HCT116 (cell line): ENCODE measurements around the gene THPO. TPM values are rescaled to one million over a fixed set of nuclear protein-coding genes. Genes with fewer than 3 reads are reported as not detected.

Experiments used
- ATAC-seq: fragments of 200-7000 bp; cut with Tn5 transposase; 2 replicates; pipeline ENCODE4 v1.9.1; 2020; ENCODE audit warnings: mild to moderate bottlenecking, moderate library complexity
- BruUV-seq: library from RNA; stranded (reverse); fragments of 400-500 nt; replicated peaks from 2 replicates; lab custom pipeline; 2021; lab: Mats Ljungman, UMichigan
- CTCF ChIA-PET: fragments of 300-600 bp; sonication (Branson Sonifier 250); formaldehyde crosslinking; loops from one replicate; lab custom pipeline; 2021; ENCODE audit warnings: antibody characterized with exemption; lab: Charles Lee
- POLR2A ChIA-PET: fragments of 300-600, 350-600 bp; sonication (Branson Sonifier 250); formaldehyde crosslinking; loops from one replicate; lab custom pipeline; 2021; ENCODE audit warnings: antibody characterized with exemption; lab: Charles Lee
- RAD21 ChIA-PET, 2 experiments: fragments of 300-600 bp; sonication (Branson Sonifier 250); formaldehyde crosslinking; loops; one replicate each; lab custom pipeline; 2023; ENCODE audit warnings: low total read pairs in 2 of 2; ENCODE audit not compliant: uncharacterized antibody in 2 of 2, unreplicated experiment in 2 of 2, low non-redundant PET in 1 of 2; lab: Charles Lee
- DNase-seq: peaks from one replicate; pipeline ENCODE4 v3.0.0-alpha.2; 2010; ENCODE audit warnings: low read depth, low spot score
- H2AFZ ChIP-seq: fragments of 200-600 bp; shearing (Covaris generic), sonication (generic); 2 replicates; pipeline ENCODE4 v1.6.1; 2017; ENCODE audit warnings: low read depth, mixed run types, mixed read lengths, antibody characterized with exemption, low read length; ENCODE audit not compliant: poor library complexity, severe bottlenecking
- H3K27ac ChIP-seq: 2 replicates; pipeline ENCODE4 v1.5.1; 2012; ENCODE audit warnings: low read depth, low read length
- H3K27me3 ChIP-seq: fragments of 200-600 bp; sonication (generic); 2 replicates; pipeline ENCODE4 v1.6.1; 2016; ENCODE audit warnings: mixed run types, low read length, mixed read lengths; ENCODE audit not compliant: insufficient read depth
- H3K36me3 ChIP-seq, 2 experiments: fragments of 200-500 bp in 1 of 2; fragments of 200-600 bp in 1 of 2; sonication (Bioruptor generic) in 1 of 2; sonication (generic) in 1 of 2; 2 replicates each; pipeline versions ENCODE4 v1.5.1 to v1.6.1; 2014 to 2016; ENCODE audit warnings: low read length in 2 of 2, inconsistent platforms in 1 of 2, mixed read lengths in 1 of 2, mixed run types in 1 of 2; ENCODE audit not compliant: insufficient read depth in 2 of 2, control insufficient read depth in 1 of 2
- H3K4me1 ChIP-seq, 2 experiments: fragments of 200-600 bp in 1 of 2; sonication (generic) in 1 of 2; 2 replicates each; pipeline versions ENCODE4 v1.5.1 to v1.6.1; 2012 to 2017; ENCODE audit warnings: low read length in 2 of 2, inconsistent platforms in 1 of 2, mild to moderate bottlenecking in 1 of 2, mixed read lengths in 1 of 2, mixed run types in 1 of 2, moderate library complexity in 1 of 2; ENCODE audit not compliant: insufficient read depth in 2 of 2, control insufficient read depth in 1 of 2
- H3K4me2 ChIP-seq: fragments of 200-600 bp; sonication (generic); 2 replicates; pipeline ENCODE4 v1.6.1; 2017; ENCODE audit warnings: mixed run types, low read length, mixed read lengths
- H3K4me3 ChIP-seq, 2 experiments: fragments of 200-600 bp in 1 of 2; sonication (generic) in 1 of 2; replicated peaks in 1 of 2; 2 replicates each; pipeline ENCODE4 v1.5.1; 2011 to 2016; ENCODE audit warnings: low read length in 2 of 2, control low read depth in 1 of 2, low read depth in 1 of 2, mild to moderate bottlenecking in 1 of 2, mixed read lengths in 1 of 2, mixed run types in 1 of 2
- H3K79me2 ChIP-seq: fragments of 200-600 bp; sonication (generic); 2 replicates; pipeline ENCODE4 v1.6.1; 2017; ENCODE audit warnings: mild to moderate bottlenecking, mixed run types, low read length, moderate library complexity, mixed read lengths; ENCODE audit not compliant: insufficient read depth
- H3K9ac ChIP-seq: fragments of 200-600 bp; sonication (generic); 2 replicates; pipeline ENCODE4 v1.6.1; 2016; ENCODE audit warnings: low read length, mixed read lengths
- H3K9me2 ChIP-seq: fragments of 200-600 bp; sonication (generic), shearing (Covaris generic); 2 replicates; pipeline ENCODE4 v1.6.1; 2017; ENCODE audit warnings: mixed run types, mild to moderate bottlenecking, moderate library complexity; ENCODE audit not compliant: insufficient read depth
- H3K9me3 ChIP-seq, 2 experiments: fragments of 200-500 bp in 1 of 2; fragments of 200-600 bp in 1 of 2; sonication (Bioruptor generic) in 1 of 2; sonication (generic) in 1 of 2; 2 replicates each; pipeline ENCODE4 v1.6.1; 2014 to 2017; ENCODE audit warnings: low read length in 2 of 2, mixed read lengths in 2 of 2, inconsistent platforms in 1 of 2, low read depth in 1 of 2, mild to moderate bottlenecking in 1 of 2, mixed run types in 1 of 2, moderate library complexity in 1 of 2; ENCODE audit not compliant: control insufficient read depth in 1 of 2, insufficient read depth in 1 of 2
- H4K20me1 ChIP-seq: fragments of 200-600 bp; sonication (generic), shearing (Covaris generic); 2 replicates; pipeline ENCODE4 v1.6.1; 2017; ENCODE audit warnings: mixed run types, mild to moderate bottlenecking, moderate library complexity; ENCODE audit not compliant: insufficient read depth
- CBX3 ChIP-seq: IDR thresholded peaks from 2 replicates; pipeline ENCODE4 v1.6.1; 2012; ENCODE audit warnings: low read depth
- CEBPB ChIP-seq: IDR thresholded peaks from 2 replicates; pipeline ENCODE4 v1.6.1; 2012; ENCODE audit warnings: low read depth
- EGR1 ChIP-seq: IDR thresholded peaks from 2 replicates; pipeline ENCODE4 v1.6.1; 2012; ENCODE audit warnings: low read depth
- ELF1 ChIP-seq: IDR thresholded peaks from 2 replicates; pipeline ENCODE4 v1.6.1; 2012; ENCODE audit warnings: low read depth, borderline replicate concordance
- EZH2 ChIP-seq: fragments of 200-600 bp; sonication (generic); IDR thresholded peaks from 2 replicates; pipeline ENCODE4 v1.6.1; 2017; ENCODE audit warnings: antibody characterized with exemption, mixed run types
- EZH2phosphoT487 ChIP-seq: fragments of 200-600 bp; IDR thresholded peaks from 2 replicates; pipeline ENCODE4 v1.6.1; 2018; ENCODE audit warnings: antibody characterized with exemption, borderline replicate concordance
- FOSL1 ChIP-seq: IDR thresholded peaks from 2 replicates; pipeline ENCODE4 v1.6.1; 2012; ENCODE audit warnings: low read depth
- JUND ChIP-seq: IDR thresholded peaks from 2 replicates; pipeline ENCODE4 v1.6.1; 2012
- POLR2A ChIP-seq: IDR thresholded peaks from 2 replicates; pipeline ENCODE4 v1.7.0; 2011; ENCODE audit warnings: borderline replicate concordance; ENCODE audit not compliant: insufficient read depth, insufficient read length; ENCODE audit errors: extremely low read depth
- POLR2AphosphoS5 ChIP-seq: IDR thresholded peaks from 2 replicates; pipeline ENCODE4 v1.6.1; 2011; ENCODE audit warnings: mild to moderate bottlenecking, low read depth, low read length, moderate library complexity
- RAD21 ChIP-seq: IDR thresholded peaks from 2 replicates; pipeline ENCODE4 v1.6.1; 2012; ENCODE audit warnings: low read depth, mild to moderate bottlenecking
- SIN3A ChIP-seq: IDR thresholded peaks from 2 replicates; pipeline ENCODE4 v1.6.1; 2012; ENCODE audit warnings: low read depth
- SRF ChIP-seq: IDR thresholded peaks from 2 replicates; pipeline ENCODE4 v1.6.1; 2012; ENCODE audit warnings: low read depth
- TCF7L2 ChIP-seq: IDR thresholded peaks from 2 replicates; pipeline ENCODE4 v1.7.0; 2011; ENCODE audit warnings: borderline replicate concordance, inconsistent platforms; ENCODE audit not compliant: insufficient read depth, insufficient read length; ENCODE audit errors: extremely low read depth
- YY1 ChIP-seq: IDR thresholded peaks from 2 replicates; pipeline ENCODE4 v1.6.1; 2011; ENCODE audit warnings: low read length, low read depth, moderate library complexity, mild to moderate bottlenecking; ENCODE audit not compliant: insufficient replicate concordance; ENCODE audit errors: extremely low read depth
- ZFX ChIP-seq: fragments of 450-650 bp; IDR thresholded peaks from 2 replicates; pipeline ENCODE4 v1.6.1; 2017
- ZNF274 ChIP-seq: fragments of 200-500 bp; sonication (Bioruptor generic); IDR thresholded peaks from 2 replicates; pipeline ENCODE4 v1.6.1; 2014; ENCODE audit warnings: mild to moderate bottlenecking, low read depth, low read length, inconsistent platforms
- intact Hi-C: fragments of 100-400 bp; cut with micrococcal nuclease; formaldehyde crosslinking; loops from 2 replicates; pipeline ENCODE4 v1.10.0; 2022
- total RNA-seq: library from RNA; stranded (reverse); gene quantifications from one replicate; pipeline ENCODE4 v1.2.1, GENCODE V29; 2021; ENCODE audit not compliant: unreplicated experiment
- TF ChIP-seq, protein P1 (sequence below): IDR thresholded peaks from 2 replicates; pipeline ENCODE4 v1.6.1; 2012
- TF ChIP-seq, protein P2 (sequence below): IDR thresholded peaks from 2 replicates; pipeline ENCODE4 v1.6.1; 2012
- TF ChIP-seq, protein P3 (sequence below): IDR thresholded peaks from 2 replicates; pipeline ENCODE4 v1.6.1; 2012; ENCODE audit warnings: low read depth
- TF ChIP-seq, protein P4 (sequence below): IDR thresholded peaks from 2 replicates; pipeline ENCODE4 v1.6.1; 2011; ENCODE audit warnings: mild to moderate bottlenecking, low read length, moderate library complexity; ENCODE audit not compliant: insufficient replicate concordance; ENCODE audit errors: extremely low read depth

Gene THPO
- total RNA-seq, 1 experiment from 2014 or later: not detected

DNA sequence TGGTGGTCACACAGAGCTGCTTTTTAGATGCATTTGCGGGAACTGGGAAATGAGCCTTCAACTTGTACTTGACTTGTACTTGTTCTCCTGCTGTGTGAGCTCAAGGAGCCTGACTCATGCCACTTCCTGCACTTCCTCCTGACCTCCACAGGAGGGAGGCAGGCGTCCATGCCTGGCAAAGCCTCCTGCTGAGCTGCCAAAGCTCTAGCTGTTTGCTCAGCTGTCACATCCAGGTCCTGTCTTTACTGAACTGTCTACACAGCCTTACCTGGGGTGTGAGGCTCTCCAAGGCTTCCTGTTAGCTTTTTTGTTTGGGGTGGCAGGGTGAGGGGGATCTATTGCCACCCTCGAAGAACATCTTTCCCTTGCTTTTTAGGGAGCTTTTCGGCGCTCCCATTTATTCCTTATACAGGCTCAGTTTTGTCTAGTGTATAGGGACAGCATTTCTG is 6.4 kb downstream of the THPO start:
- peaks cover 18 to 27% of the 10 kb centered on the region in 2 experiments; a peak in 3 of 4 replicates for H3K36me3 ChIP-seq
- RAD21 ChIA-PET: interaction anchor here (0.5 to 2.2 kb wide), 13 partner anchors 9 to 189 kb away, joined by 3 to 19 read pairs (median 5); partner anchors contain the start of genes EPHB3 (in 1 of the 2) and POLR2H (in 1 of the 2)
- H3K9me3 ChIP-seq: no peaks in the 10 kb centered on the region
- H3K27ac ChIP-seq: peak overlapping the region; percentile 4; the same call in 1 of the 2 replicates
- intact Hi-C loops: loop anchor here (1.0 to 10.0 kb wide), 5 partner anchors 47 to 403 kb away; no protein-coding TSS in a partner anchor
- H3K27me3 ChIP-seq: no peaks in the 10 kb centered on the region
- H3K4me2 ChIP-seq: peak overlapping the region; percentile 20; the same call in 1 of the 2 replicates
- H3K4me1 ChIP-seq: peaks cover 5 to 23% of the 10 kb centered on the region in 2 experiments; a peak in 3 of 4 replicates
- peak; percentile 93 for ATAC-seq
- no peak overlapping the region for H3K9ac ChIP-seq
- CTCF ChIA-PET: interaction anchor here (0.6 to 6.1 kb wide), 27 partner anchors 9 to 476 kb away, joined by 3 to 152 read pairs (median 5); partner anchors contain the start of gene CHRD
- H4K20me1 ChIP-seq: peaks cover 5% of the 10 kb centered on the region; the same call in 1 of the 2 replicates
- no peak overlapping the region for H3K4me3 ChIP-seq
- POLR2A ChIA-PET: interaction anchor here (0.6 to 1.6 kb wide), 8 partner anchors 9 to 189 kb away, joined by 3 to 13 read pairs (median 4); no protein-coding TSS in a partner anchor
- H3K79me2 ChIP-seq: peaks cover 5% of the 10 kb centered on the region
- no peaks in the 10 kb centered on the region for H3K9me2 ChIP-seq
- peak; percentile 73 for DNase-seq
- BruUV-seq: no TSS peak
- no peak overlapping the region for H2AFZ ChIP-seq
- TF ChIP-seq RAD21 (no peak), JUND (no peak), POLR2AphosphoS5 (peak; percentile 41), EZH2phosphoT487 (no peak), ZFX (no peak), EZH2 (no peak), YY1 (peak; percentile 27), TCF7L2 (no peak), CBX3 (no peak), ELF1 (no peak), SIN3A (no peak), ZNF274 (no peak), CEBPB (no peak), POLR2A (no peak), FOSL1 (no peak), SRF (no peak), EGR1 (no peak)
- TF ChIP-seq, protein P1, sequence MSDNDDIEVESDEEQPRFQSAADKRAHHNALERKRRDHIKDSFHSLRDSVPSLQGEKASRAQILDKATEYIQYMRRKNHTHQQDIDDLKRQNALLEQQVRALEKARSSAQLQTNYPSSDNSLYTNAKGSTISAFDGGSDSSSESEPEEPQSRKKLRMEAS: no peak
- TF ChIP-seq, protein P2, sequence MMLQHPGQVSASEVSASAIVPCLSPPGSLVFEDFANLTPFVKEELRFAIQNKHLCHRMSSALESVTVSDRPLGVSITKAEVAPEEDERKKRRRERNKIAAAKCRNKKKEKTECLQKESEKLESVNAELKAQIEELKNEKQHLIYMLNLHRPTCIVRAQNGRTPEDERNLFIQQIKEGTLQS: no peak
- TF ChIP-seq, protein P3, sequence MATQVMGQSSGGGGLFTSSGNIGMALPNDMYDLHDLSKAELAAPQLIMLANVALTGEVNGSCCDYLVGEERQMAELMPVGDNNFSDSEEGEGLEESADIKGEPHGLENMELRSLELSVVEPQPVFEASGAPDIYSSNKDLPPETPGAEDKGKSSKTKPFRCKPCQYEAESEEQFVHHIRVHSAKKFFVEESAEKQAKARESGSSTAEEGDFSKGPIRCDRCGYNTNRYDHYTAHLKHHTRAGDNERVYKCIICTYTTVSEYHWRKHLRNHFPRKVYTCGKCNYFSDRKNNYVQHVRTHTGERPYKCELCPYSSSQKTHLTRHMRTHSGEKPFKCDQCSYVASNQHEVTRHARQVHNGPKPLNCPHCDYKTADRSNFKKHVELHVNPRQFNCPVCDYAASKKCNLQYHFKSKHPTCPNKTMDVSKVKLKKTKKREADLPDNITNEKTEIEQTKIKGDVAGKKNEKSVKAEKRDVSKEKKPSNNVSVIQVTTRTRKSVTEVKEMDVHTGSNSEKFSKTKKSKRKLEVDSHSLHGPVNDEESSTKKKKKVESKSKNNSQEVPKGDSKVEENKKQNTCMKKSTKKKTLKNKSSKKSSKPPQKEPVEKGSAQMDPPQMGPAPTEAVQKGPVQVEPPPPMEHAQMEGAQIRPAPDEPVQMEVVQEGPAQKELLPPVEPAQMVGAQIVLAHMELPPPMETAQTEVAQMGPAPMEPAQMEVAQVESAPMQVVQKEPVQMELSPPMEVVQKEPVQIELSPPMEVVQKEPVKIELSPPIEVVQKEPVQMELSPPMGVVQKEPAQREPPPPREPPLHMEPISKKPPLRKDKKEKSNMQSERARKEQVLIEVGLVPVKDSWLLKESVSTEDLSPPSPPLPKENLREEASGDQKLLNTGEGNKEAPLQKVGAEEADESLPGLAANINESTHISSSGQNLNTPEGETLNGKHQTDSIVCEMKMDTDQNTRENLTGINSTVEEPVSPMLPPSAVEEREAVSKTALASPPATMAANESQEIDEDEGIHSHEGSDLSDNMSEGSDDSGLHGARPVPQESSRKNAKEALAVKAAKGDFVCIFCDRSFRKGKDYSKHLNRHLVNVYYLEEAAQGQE: no peak
- TF ChIP-seq, protein P4, sequence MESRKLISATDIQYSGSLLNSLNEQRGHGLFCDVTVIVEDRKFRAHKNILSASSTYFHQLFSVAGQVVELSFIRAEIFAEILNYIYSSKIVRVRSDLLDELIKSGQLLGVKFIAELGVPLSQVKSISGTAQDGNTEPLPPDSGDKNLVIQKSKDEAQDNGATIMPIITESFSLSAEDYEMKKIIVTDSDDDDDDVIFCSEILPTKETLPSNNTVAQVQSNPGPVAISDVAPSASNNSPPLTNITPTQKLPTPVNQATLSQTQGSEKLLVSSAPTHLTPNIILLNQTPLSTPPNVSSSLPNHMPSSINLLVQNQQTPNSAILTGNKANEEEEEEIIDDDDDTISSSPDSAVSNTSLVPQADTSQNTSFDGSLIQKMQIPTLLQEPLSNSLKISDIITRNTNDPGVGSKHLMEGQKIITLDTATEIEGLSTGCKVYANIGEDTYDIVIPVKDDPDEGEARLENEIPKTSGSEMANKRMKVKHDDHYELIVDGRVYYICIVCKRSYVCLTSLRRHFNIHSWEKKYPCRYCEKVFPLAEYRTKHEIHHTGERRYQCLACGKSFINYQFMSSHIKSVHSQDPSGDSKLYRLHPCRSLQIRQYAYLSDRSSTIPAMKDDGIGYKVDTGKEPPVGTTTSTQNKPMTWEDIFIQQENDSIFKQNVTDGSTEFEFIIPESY: no peak
